ENCODE results near the gene ZSCAN23.

DNA sequence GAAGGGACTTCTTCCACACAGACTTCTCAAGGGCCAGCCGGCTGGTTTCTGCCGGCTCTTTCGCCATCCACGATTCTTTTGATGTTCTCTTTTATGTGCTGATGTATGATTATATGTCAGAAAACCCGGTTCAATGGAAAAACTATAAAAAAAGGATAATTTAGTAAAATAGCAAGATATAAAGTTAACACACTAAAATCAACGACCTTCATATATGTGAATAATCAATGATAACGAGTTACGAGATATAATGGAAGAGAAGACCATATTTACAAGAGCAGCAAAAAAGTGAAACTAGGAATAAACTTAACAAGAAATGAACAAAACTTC lies 43.2 kb downstream of the ZSCAN23 start:
- no peak for TF ChIP-seq EZH2phosphoT487 (IDR thresholded peaks at IDR 0.05; ENCODE audit: borderline replicate concordance)
- TF ChIP-seq, protein P1, sequence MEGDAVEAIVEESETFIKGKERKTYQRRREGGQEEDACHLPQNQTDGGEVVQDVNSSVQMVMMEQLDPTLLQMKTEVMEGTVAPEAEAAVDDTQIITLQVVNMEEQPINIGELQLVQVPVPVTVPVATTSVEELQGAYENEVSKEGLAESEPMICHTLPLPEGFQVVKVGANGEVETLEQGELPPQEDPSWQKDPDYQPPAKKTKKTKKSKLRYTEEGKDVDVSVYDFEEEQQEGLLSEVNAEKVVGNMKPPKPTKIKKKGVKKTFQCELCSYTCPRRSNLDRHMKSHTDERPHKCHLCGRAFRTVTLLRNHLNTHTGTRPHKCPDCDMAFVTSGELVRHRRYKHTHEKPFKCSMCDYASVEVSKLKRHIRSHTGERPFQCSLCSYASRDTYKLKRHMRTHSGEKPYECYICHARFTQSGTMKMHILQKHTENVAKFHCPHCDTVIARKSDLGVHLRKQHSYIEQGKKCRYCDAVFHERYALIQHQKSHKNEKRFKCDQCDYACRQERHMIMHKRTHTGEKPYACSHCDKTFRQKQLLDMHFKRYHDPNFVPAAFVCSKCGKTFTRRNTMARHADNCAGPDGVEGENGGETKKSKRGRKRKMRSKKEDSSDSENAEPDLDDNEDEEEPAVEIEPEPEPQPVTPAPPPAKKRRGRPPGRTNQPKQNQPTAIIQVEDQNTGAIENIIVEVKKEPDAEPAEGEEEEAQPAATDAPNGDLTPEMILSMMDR (conservative IDR thresholded peaks at IDR 0.05; ENCODE audit: low read length), result no peak
